NCI-H2196 (cell line): ENCODE results near the gene SIGLEC9.
A peak's percentile ranks its signal among the peaks of the same experiment; 100 is the strongest.

ENCODE experiments used
- DNase-seq: peaks from one replicate; lab custom pipeline; 2025; ENCODE audit not compliant: unreplicated experiment; lab: John Stamatoyannopoulos, UW

Gene SIGLEC9

GRCh38 chr19:51096473-51097165 lies 28.1 kb upstream of the SIGLEC9 start:
- peak; percentile 26 for DNase-seq

DNA sequence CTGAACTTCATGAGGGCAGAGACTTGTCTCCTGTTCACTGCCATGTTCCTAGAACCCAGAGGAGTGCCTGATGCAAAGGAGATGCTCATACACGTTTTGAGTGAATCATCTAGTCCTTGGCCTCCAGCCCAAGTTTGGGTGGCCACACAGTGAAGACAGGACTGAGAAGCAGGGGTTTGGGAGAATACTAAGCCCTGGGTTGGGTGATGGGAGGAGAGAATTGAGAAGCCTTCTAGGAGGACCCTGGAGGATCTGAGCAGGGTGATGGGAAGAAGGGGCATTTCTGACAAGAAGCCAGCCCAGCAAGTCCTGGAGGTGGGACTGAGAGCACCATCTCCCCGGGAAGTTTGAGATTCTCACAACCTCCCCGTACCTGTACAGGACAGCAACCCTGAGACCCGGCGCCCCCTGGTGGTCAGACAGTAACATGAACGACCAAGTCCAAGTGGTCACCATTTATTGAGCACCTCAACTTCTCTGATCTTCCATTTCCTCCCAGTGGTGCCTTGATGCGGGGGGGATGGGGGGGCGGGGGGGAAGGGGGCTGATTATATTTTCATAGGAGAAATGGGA lies 27.5 kb upstream of the SIGLEC9 start:
- DNase-seq = peak; percentile 68

DNA sequence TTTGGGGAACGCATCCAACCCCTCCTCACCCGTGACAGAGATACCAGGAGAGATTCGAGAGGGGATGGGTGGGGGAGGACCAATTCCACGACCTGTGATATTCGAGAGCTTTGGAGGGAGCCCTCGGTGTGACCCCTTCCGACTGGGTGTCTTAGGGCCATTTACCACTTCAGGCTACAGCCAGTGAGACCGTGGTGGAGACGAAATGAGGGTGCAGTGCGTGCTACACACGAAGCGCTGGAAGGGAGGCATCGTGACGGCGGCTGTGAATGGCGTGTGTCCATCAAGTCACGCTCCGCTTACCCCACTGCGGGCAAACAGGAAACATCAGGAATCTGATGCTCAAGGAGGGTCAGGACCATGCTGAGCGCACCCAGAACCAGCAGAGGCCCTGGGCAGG lies 26.9 kb upstream of the SIGLEC9 start:
- no peak for DNase-seq

GRCh38 chr19:51098365-51099046 lies 26.2 kb upstream of the SIGLEC9 start:
- DNase-seq = no peak

DNA sequence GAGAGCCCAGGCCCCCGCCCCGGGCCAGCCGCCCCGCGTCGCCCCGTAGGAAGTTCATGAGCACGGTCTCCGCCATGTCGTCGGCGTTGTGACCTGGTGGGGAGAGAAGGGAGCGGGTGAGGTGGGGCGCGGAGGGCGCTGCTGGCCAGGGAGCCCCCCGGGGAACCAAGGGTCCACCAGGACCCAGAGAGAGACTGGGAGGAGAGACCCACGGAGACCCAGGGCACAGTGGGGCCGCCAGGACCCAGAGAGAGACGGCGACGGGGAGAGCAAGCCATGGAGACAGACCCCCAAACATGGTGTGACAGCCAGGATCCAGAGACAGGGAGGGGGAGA lies 25.7 kb upstream of the SIGLEC9 start:
- no peak for DNase-seq

GRCh38 chr19:51100601-51101000 lies 24.1 kb upstream of the SIGLEC9 start:
- DNase-seq = no peak

DNA sequence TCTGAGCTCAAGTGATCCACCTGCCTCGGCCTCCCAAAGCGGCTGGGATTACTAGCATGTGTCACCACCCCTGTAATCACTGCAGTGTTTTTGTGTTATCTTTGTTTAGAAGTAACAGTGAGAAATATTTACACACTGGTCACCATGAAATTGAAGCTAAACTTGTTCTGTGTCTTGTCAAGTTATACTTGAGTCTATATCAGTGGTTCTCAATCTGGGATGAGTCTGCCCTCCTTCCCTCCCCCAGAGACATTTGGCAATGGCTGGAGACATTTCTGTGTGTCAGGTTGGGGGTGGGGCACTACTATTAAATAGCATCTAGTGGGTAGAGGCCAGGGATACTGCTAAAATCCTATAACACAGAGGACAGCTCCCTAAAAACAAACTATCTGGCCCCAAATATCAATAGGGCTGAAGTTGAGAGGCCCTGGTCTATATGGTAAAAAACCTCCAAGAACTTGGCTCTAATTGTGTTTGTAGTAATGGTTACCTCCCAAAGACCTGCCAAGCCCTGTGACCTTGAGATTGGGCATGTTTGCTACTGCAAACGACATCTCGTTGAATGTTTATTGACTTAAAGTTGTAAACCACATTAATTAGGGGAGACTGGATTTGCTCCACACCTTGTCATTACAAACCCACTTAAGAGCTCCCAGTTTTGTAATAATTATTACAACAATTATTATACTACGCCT lies 23.4 kb upstream of the SIGLEC9 start:
- DNase-seq = no peak

- no peak for DNase-seq
Observed at GRCh38 chr19:51102991-51103390, 21.7 kb upstream of the SIGLEC9 start.

- no peak for DNase-seq
Observed at GRCh38 chr19:51103926-51104341, 20.8 kb upstream of the SIGLEC9 start.

DNA sequence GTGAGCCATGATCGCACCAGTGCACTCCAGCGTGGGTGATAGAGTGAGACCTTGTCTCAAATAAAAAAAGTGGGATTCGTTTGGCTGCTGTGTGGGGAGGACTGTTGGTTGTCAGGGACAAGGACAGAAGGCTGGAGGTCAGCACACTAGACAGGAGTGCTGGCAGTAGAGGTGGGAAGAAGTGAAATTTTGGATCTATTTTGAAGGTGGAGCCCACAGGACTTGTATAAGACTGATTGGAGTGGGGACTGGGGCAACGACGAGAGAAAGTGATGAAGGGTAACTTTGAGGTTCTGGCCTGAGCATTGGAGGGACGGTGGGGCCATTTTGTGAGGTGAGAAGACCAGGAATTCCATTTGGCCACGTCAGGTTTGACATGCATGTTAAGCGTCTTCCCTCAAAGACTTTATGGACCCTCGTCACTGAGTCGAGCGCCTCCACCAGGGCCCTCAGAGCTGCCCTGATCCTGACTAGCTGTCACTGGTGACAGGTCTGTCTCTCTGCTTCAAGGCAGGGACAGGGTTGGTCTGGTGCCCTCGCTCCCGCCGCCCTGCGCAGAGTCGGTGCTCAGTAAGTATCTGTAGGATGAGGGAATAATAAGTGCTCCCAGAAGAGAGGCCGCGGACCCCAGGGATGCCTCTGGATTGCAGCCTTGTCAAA lies 17.2 kb upstream of the SIGLEC9 start:
- DNase-seq = no peak

GRCh38 chr19:51108066-51108804 lies 16.5 kb upstream of the SIGLEC9 start, which contains the start of gene CTU1:
Gene CTU1 (minus strand): TSS chr19:51108409. CDS start chr19:51104569, 3,840 bp downstream.
- peak; percentile 98 for DNase-seq

DNA sequence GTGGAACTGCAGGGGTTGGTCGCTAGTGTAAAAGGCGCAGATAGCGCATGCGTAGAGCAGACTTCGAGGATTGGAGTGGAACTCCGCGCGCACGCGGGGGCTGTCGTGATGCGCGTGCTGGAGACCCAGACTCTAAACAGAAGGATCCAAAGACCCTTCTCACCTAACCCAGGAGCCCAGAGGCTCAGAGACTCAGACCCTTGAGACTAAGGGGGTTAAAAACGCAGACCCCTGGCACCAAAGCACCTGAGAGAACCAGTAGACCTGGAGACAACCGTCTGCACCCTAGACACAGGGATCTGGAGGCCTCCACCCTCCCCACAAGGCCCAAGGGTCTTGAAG lies 15.9 kb upstream of the SIGLEC9 start:
- DNase-seq = no peak

GRCh38 chr19:51110666-51110971 lies 14.1 kb upstream of the SIGLEC9 start:
- DNase-seq = no peak

DNA sequence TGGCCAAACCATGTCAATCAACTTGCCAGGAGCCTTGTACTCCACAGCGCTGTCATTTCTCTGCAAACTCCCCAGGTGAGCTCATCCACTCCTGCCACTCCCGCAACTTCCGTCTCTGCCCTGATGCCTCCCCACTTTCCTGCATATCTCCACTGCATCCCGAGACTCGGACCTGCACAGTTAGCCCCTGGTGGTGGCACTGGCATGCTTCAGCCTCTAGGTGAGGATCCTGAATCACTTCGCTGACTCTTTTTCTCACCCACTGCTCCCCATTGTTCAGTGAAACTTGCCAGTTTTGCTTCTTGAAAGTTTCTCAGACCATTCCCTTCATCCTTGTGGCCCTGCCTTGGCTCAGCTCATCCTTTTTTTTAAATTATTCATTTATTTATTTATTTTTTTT lies 13.1 kb upstream of the SIGLEC9 start:
- DNase-seq = no peak

- no peak for DNase-seq
Observed at GRCh38 chr19:51114087-51114729, 10.5 kb upstream of the SIGLEC9 start.

- no peak for DNase-seq
Observed at GRCh38 chr19:51116736-51117286, 7.9 kb upstream of the SIGLEC9 start.

DNA sequence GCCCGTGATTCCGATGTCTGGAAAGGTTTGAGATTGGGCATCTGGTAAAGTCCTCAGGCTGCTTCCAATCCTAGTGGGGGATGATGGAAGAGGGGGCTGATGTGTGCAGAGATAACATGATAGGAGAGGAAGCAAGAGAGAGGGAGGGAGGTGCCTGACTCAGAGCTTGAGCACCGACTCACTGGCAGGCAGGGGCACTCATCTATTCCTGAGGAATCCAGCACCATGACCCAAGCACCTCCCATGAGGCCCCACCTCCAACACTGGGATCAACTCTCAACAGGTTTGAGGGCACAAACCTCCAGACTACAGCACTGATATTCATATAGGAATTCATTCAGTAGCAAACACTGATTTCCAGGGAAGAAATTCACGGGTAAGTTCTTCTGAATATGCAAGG lies 5.6 kb upstream of the SIGLEC9 start:
- DNase-seq = no peak

- DNase-seq = no peak
Observed at GRCh38 chr19:51119611-51120010, 5.1 kb upstream of the SIGLEC9 start.

GRCh38 chr19:51120160-51120559 lies 4.5 kb upstream of the SIGLEC9 start:
- DNase-seq = no peak

DNA sequence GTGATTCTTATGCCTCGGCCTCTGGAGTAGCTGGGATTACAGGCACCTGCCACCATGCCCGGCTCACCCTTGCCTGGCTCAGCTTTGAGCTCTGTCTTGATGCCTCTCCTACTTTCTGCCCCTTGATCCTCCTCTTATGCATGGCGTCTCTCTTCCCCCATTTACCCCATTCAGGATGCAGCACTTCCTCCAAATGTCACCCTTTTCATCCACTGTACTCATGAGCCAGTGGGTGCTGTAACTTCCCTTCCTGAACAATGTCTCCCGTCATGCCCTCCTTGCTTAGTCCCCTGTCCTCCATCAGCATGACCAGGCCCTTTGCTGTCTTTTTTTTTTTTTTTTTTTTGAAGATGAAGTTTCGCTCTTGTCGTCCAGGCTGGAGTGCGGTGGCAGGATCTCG lies 3.4 kb upstream of the SIGLEC9 start:
- DNase-seq = no peak
